Measurements from ENCODE around the gene RHBDD1. TPM values are rescaled to one million over a fixed set of nuclear protein-coding genes. Genes with fewer than 3 reads are reported as not detected.

The RHBDD1 gene
- polyA plus RNA-seq, 3 donors: 8.1 to 19.5 (median 15.5) TPM

DNA sequence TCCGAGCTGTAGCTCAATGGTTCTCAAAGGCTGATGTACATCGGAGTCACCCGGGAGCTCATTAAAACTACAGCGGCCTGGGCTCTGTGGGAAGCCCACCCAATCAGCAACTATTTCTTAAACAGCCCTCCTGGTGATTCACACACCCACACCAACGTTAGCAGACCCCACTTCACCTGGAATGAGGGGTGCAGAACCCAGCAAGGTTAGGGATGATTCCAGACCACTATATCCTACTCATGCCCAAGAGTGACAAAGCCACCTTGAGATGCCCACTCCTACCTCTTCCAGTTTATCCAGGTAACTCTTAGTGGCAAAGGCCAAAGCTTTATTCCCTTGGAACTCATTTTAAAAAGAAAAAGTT lies 149.7 kb downstream of the RHBDD1 start:
- Histone ChIP-seq H3K9ac (ENCODE audit: insufficient read depth, low read length, poor library complexity, severe bottlenecking) (no peak overlapping the region), H3K4me3 (replicated peaks in 1 of 3; ENCODE audit: low read depth in 2 of 3, low read length in 3 of 3) (no peak overlapping the region), H3K4me1 (ENCODE audit: control insufficient read depth in 1 of 2, insufficient read depth in 2 of 2, low read length in 2 of 2) (no peaks in the 10 kb centered on the region), H3K79me2 (ENCODE audit: insufficient read depth, low read length) (no peaks in the 10 kb centered on the region), H3K36me3 (replicated peaks in 1 of 2; ENCODE audit: control insufficient read depth in 1 of 2, insufficient read depth in 2 of 2, low read length in 2 of 2) (no peaks in the 10 kb centered on the region), H3K27ac (ENCODE audit: low read depth in 1 of 2, low read length in 2 of 2) (no peak overlapping the region), H3K4me2 (replicated peaks; ENCODE audit: extremely low read depth, low read length, poor library complexity, severe bottlenecking) (no peak overlapping the region), H4K20me1 (ENCODE audit: insufficient read depth, low read length) (no peaks in the 10 kb centered on the region), H3K27me3 (ENCODE audit: control insufficient read depth in 2 of 2, insufficient read depth in 2 of 2, low read length in 2 of 2) (no peaks in the 10 kb centered on the region), H3K9me3 (replicated peaks in 1 of 2; ENCODE audit: control insufficient read depth in 1 of 2, insufficient read depth in 1 of 2, low read length in 2 of 2) (no peaks in the 10 kb centered on the region), H2AFZ (ENCODE audit: insufficient read depth, low read depth, low read length, poor library complexity, severe bottlenecking) (no peak overlapping the region)
- Mint-ChIP-seq H3K4me3 (no peak overlapping the region), H3K27me3 (ENCODE audit: low read depth in 3 of 3) (peaks cover 0 to 2% (median 0%) of the 10 kb centered on the region in 3 donors), H3K4me1 (no peaks in the 10 kb centered on the region), H3K27ac (no peak overlapping the region), H3K9me3 (no peaks in the 10 kb centered on the region), H3K36me3 (peaks cover 5 to 9% of the 10 kb centered on the region in 2 donors)
- 96% methylated on average over 3 of the region's 5 CpGs for WGBS (ENCODE audit: insufficient coverage)
- TF ChIP-seq, protein P1, sequence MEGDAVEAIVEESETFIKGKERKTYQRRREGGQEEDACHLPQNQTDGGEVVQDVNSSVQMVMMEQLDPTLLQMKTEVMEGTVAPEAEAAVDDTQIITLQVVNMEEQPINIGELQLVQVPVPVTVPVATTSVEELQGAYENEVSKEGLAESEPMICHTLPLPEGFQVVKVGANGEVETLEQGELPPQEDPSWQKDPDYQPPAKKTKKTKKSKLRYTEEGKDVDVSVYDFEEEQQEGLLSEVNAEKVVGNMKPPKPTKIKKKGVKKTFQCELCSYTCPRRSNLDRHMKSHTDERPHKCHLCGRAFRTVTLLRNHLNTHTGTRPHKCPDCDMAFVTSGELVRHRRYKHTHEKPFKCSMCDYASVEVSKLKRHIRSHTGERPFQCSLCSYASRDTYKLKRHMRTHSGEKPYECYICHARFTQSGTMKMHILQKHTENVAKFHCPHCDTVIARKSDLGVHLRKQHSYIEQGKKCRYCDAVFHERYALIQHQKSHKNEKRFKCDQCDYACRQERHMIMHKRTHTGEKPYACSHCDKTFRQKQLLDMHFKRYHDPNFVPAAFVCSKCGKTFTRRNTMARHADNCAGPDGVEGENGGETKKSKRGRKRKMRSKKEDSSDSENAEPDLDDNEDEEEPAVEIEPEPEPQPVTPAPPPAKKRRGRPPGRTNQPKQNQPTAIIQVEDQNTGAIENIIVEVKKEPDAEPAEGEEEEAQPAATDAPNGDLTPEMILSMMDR (IDR thresholded peaks at IDR 0.05): peak; percentile 11
- intact Hi-C loops (cut with micrococcal nuclease): loop anchor here (5.0 to 10.0 kb wide), 2 partner anchors 1311 to 1313 kb away; no protein-coding TSS in a partner anchor
- DNase-seq: no peak

GRCh38 chr2:226991663-226992062 lies 155.8 kb downstream of the RHBDD1 start:
- peaks cover 2 to 23% of the 10 kb centered on the region in 2 donors for H3K36me3 ChIP-seq (replicated peaks in 1 of 2; ENCODE audit: control insufficient read depth in 1 of 2, insufficient read depth in 2 of 2, low read length in 2 of 2)
- no peak overlapping the region for H3K4me3 Mint-ChIP-seq
- H3K4me1 ChIP-seq (ENCODE audit: control insufficient read depth in 1 of 2, insufficient read depth in 2 of 2, low read length in 2 of 2): no peaks in the 10 kb centered on the region
- H3K27ac ChIP-seq (ENCODE audit: low read depth in 1 of 2, low read length in 2 of 2): no peak overlapping the region
- TF ChIP-seq, protein P1 (IDR thresholded peaks at IDR 0.05): no peak
- H3K9me3 ChIP-seq (replicated peaks in 1 of 2; ENCODE audit: control insufficient read depth in 1 of 2, insufficient read depth in 1 of 2, low read length in 2 of 2): no peaks in the 10 kb centered on the region
- peaks cover 19 to 27% of the 10 kb centered on the region in 2 donors for H3K36me3 Mint-ChIP-seq
- no peaks in the 10 kb centered on the region for H4K20me1 ChIP-seq (ENCODE audit: insufficient read depth, low read length)
- peaks cover 0 to 2% (median 2%) of the 10 kb centered on the region in 3 donors for H3K27me3 Mint-ChIP-seq (ENCODE audit: low read depth in 3 of 3)
- H3K4me1 Mint-ChIP-seq: peaks cover 4% of the 10 kb centered on the region
- H3K27ac Mint-ChIP-seq: no peak overlapping the region
- H3K9ac ChIP-seq (ENCODE audit: insufficient read depth, low read length, poor library complexity, severe bottlenecking): no peak overlapping the region
- no peak for DNase-seq
- no peaks in the 10 kb centered on the region for H3K79me2 ChIP-seq (ENCODE audit: insufficient read depth, low read length)
- intact Hi-C loops (cut with micrococcal nuclease): no loop called here
- WGBS (ENCODE audit: insufficient coverage): no CpG with 5 or more reads among the region's 2 CpGs
- H2AFZ ChIP-seq (ENCODE audit: insufficient read depth, low read depth, low read length, poor library complexity, severe bottlenecking): no peak overlapping the region
- H3K4me3 ChIP-seq (replicated peaks in 1 of 3; ENCODE audit: low read depth in 2 of 3, low read length in 3 of 3): no peak overlapping the region
- H3K27me3 ChIP-seq (ENCODE audit: control insufficient read depth in 2 of 2, insufficient read depth in 2 of 2, low read length in 2 of 2): no peaks in the 10 kb centered on the region
- peaks cover 0 to 3% (median 0%) of the 10 kb centered on the region in 7 donors for H3K9me3 Mint-ChIP-seq
- H3K4me2 ChIP-seq (replicated peaks; ENCODE audit: extremely low read depth, low read length, poor library complexity, severe bottlenecking): no peak overlapping the region

Data from CD14-positive monocyte (primary cell).